ENCODE results near the gene MAPKBP1. TPM values are rescaled to one million over a fixed set of nuclear protein-coding genes. Genes with fewer than 3 reads are reported as not detected.

The MAPKBP1 gene
- total and polyA plus RNA-seq, 9 donors = 10.6 to 46.9 (median 38.9) TPM

DNA sequence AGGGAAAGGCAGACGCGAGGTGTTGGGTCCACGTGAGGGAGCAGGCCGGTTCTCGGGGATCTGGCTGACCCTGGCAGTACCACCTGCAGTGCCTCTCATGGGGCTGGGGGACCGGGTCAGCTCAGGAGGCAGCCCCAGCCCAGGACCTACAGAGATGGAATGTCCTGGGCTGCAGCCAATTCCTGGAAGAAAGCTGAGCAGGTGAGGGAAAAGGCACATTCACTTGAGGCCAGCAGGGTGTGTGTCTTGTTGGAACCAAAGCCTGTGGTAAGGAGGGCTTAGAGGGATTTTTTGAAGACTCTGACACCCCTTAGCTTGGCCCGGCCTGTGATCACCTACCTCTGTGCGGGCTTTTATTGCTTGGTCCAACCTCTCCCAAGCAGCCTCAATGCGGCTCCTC lies 80.2 kb downstream of the MAPKBP1 start:
- no peaks in the 10 kb centered on the region for H3K36me3 ChIP-seq
- no peak for TF ChIP-seq POLR2A (IDR thresholded peaks at IDR 0.05)
- no peak for TF ChIP-seq EP300 (IDR thresholded peaks at IDR 0.05)
- no peak for TF ChIP-seq CTCF (IDR thresholded peaks at IDR 0.05)
- H3K4me1 ChIP-seq (ENCODE audit: insufficient read depth) = peaks cover 3% of the 10 kb centered on the region
- H3K4me3 ChIP-seq = no peak overlapping the region
- no peaks in the 10 kb centered on the region for H3K27me3 ChIP-seq
- DNase-seq = no peak
- 89 to 91% (median 91%) methylated on average over 9 of the region's 9 CpGs for WGBS, 3 donors
- intact Hi-C loops (cut with DNase I) = no loop called here
- H3K27ac ChIP-seq = no peak overlapping the region
- no peaks in the 10 kb centered on the region for H3K9me3 ChIP-seq

DNA sequence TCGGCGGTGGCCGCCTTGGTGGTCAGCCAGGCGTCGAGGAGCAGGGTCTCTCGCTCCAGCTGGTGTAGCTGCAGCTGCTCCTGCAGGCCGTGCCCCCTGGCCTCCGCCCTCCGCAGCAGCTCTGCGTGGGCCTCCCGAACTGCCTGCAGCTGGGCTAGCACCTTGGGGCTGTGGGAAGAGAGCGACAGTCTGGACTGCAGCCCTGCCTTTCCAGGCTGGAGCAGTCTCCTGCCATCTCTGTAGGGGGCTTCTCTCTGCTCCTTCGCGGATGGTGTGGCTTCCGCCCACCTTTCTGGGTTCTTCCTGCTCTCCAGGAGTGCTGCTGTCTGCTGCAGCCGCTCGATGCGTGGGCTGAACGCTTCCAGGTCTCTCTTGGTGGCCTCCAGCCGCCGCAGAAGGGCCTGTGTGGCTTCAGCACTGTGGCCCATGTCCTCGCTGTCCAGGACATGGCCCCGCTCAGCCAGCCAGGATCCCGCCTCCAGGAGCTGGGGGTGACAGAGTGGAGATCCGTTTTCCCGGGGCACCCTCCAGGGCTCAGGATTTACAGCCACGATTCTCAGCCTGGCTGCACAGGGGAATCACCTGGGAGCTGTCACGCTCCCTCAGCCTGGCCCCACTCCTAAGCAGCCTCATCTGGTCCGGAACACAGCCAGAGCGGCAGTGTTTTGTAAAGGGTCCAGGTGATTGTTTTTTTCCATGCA lies 81.1 kb downstream of the MAPKBP1 start:
- no peak overlapping the region for H3K27ac ChIP-seq
- H3K27me3 ChIP-seq = no peaks in the 10 kb centered on the region
- 26 to 42% (median 37%) methylated on average over 29 to 30 of the region's 30 CpGs for WGBS, 3 donors
- no peak overlapping the region for H3K4me3 ChIP-seq
- peaks cover 3% of the 10 kb centered on the region for H3K4me1 ChIP-seq (ENCODE audit: insufficient read depth)
- H3K36me3 ChIP-seq = no peaks in the 10 kb centered on the region
- TF ChIP-seq CTCF (IDR thresholded peaks at IDR 0.05) (no peak), POLR2A (IDR thresholded peaks at IDR 0.05) (no peak), EP300 (IDR thresholded peaks at IDR 0.05) (no peak)
- no peaks in the 10 kb centered on the region for H3K9me3 ChIP-seq
- DNase-seq = no peak
- intact Hi-C loops (cut with DNase I) = no loop called here

- WGBS, 3 donors = 80 to 85% (median 83%) methylated on average over 17 of the region's 17 CpGs
- Histone ChIP-seq H3K27me3 (no peaks in the 10 kb centered on the region), H3K9me3 (no peaks in the 10 kb centered on the region), H3K4me1 (ENCODE audit: insufficient read depth) (no peaks in the 10 kb centered on the region), H3K36me3 (no peaks in the 10 kb centered on the region), H3K4me3 (no peak overlapping the region), H3K27ac (no peak overlapping the region)
- no peak for DNase-seq
- intact Hi-C loops (cut with DNase I) = no loop called here
- TF ChIP-seq CTCF (IDR thresholded peaks at IDR 0.05) (no peak), POLR2A (IDR thresholded peaks at IDR 0.05) (no peak), EP300 (IDR thresholded peaks at IDR 0.05) (no peak)
Observed at GRCh38 chr15:41856262-41856661, 82.0 kb downstream of the MAPKBP1 start.

- 92 to 93% (median 93%) methylated on average over 12 of the region's 12 CpGs for WGBS, 3 donors
- no peak for TF ChIP-seq POLR2A (IDR thresholded peaks at IDR 0.05)
- no peak for TF ChIP-seq EP300 (IDR thresholded peaks at IDR 0.05)
- TF ChIP-seq CTCF (IDR thresholded peaks at IDR 0.05) = no peak
- Histone ChIP-seq H3K36me3 (no peaks in the 10 kb centered on the region), H3K27ac (no peak overlapping the region), H3K27me3 (no peaks in the 10 kb centered on the region), H3K4me1 (ENCODE audit: insufficient read depth) (no peaks in the 10 kb centered on the region), H3K9me3 (no peaks in the 10 kb centered on the region), H3K4me3 (no peak overlapping the region)
- no peak for DNase-seq
- intact Hi-C loops (cut with DNase I) = no loop called here
Observed at GRCh38 chr15:41856716-41857115, 82.4 kb downstream of the MAPKBP1 start.
